DND-41 (cell line): ENCODE data around the gene INSC.

ENCODE experiments used
- EZH2 ChIP-seq: IDR thresholded peaks from 3 replicates; pipeline ENCODE4 v1.6.1; 2012; ENCODE audit warnings: borderline replicate concordance, low read depth, mild to moderate bottlenecking, moderate library complexity, low read length, inconsistent platforms; ENCODE audit not compliant: severe bottlenecking
- TF ChIP-seq, protein P1 (sequence below): IDR thresholded peaks from 2 replicates; pipeline ENCODE4 v1.5.1; 2012; ENCODE audit warnings: borderline replicate concordance, low read length, moderate library complexity, mild to moderate bottlenecking; ENCODE audit not compliant: poor library complexity, severe bottlenecking; ENCODE audit errors: extremely low read depth

DNA sequence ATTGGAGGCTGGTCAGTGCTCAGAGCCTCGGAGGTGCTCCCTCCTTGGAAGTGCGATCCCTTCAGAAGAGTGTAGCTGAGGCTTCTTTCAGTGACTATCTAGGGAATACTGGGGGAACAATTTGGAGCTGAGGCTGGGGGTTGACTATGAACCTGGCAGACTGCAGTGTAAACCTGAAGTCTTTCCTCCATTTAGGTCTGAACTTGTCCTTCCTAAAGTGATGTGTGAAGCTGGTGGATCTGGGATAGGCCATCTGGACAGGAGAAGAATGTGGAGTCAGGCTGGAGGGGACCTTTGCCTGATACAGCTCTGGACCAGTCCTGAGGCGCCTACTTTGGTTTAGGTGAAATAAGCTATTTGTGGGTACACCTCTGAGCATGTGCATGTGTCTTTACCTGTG is 3.5 kb upstream of the INSC start:
- TF ChIP-seq, protein P1, sequence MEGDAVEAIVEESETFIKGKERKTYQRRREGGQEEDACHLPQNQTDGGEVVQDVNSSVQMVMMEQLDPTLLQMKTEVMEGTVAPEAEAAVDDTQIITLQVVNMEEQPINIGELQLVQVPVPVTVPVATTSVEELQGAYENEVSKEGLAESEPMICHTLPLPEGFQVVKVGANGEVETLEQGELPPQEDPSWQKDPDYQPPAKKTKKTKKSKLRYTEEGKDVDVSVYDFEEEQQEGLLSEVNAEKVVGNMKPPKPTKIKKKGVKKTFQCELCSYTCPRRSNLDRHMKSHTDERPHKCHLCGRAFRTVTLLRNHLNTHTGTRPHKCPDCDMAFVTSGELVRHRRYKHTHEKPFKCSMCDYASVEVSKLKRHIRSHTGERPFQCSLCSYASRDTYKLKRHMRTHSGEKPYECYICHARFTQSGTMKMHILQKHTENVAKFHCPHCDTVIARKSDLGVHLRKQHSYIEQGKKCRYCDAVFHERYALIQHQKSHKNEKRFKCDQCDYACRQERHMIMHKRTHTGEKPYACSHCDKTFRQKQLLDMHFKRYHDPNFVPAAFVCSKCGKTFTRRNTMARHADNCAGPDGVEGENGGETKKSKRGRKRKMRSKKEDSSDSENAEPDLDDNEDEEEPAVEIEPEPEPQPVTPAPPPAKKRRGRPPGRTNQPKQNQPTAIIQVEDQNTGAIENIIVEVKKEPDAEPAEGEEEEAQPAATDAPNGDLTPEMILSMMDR: no peak
- no peak for TF ChIP-seq EZH2
